ENCODE measurements around the gene MEAK7. TPM values are rescaled to one million over a fixed set of nuclear protein-coding genes. Genes with fewer than 3 reads are reported as not detected.

MEAK7 gene
- total RNA-seq, 1 donor from 2014 or later, result 10.8 TPM

DNA sequence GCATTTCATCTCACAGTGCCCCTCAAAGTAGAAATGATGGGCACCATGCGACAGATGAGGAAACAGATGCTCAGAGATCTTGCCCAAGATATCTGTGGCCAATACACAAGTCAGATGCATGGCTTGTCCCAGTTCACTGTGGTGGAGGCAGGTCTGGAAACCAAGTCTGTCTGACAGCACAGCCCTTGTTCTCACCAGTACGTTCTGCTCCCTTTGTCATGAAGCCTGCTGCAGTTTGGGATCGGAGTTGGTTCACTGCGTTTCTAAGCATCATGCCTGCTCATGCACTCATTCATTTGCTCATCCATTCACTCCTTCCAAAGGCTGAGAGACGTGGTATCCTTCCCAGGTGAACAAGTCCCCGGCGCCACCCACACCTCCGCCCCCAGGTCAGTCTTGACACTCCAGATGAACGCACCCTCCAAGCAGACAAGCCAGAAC lies 27.2 kb upstream of the MEAK7 start:
- H3K4me1 ChIP-seq, result peaks cover 34% of the 10 kb centered on the region
- H3K27ac ChIP-seq, result peak overlapping the region; percentile 24
- intact Hi-C loops (cut with DNase I), result no loop called here

DNA sequence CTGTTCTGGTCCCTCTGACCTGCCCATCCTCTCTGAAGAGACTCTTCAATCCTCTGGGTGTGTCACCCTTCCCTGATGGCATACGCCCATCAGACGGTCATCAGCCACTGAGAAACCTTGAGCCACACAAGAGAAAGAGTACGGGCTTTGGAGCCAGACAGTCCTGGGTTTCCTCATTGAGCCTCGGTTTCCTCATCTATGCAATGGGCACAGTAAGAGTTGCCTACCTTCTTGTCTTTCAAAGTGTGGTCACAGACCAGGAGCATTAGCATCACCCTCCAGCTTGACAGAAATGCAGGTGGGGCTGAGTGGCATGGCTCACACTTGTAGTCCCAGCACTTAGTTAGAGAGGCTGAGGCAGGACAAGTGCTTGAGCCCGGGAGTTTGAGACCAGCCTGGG lies 26.1 kb upstream of the MEAK7 start:
- Histone ChIP-seq H3K27me3 (no peaks in the 10 kb centered on the region), H3K9me3 (no peaks in the 10 kb centered on the region), H3K4me1 (peaks cover 34% of the 10 kb centered on the region), H3K36me3 (no peaks in the 10 kb centered on the region), H3K4me3 (no peak overlapping the region), H3K27ac (no peak overlapping the region)
- intact Hi-C loops (cut with DNase I), result no loop called here
- TF ChIP-seq, protein P1, sequence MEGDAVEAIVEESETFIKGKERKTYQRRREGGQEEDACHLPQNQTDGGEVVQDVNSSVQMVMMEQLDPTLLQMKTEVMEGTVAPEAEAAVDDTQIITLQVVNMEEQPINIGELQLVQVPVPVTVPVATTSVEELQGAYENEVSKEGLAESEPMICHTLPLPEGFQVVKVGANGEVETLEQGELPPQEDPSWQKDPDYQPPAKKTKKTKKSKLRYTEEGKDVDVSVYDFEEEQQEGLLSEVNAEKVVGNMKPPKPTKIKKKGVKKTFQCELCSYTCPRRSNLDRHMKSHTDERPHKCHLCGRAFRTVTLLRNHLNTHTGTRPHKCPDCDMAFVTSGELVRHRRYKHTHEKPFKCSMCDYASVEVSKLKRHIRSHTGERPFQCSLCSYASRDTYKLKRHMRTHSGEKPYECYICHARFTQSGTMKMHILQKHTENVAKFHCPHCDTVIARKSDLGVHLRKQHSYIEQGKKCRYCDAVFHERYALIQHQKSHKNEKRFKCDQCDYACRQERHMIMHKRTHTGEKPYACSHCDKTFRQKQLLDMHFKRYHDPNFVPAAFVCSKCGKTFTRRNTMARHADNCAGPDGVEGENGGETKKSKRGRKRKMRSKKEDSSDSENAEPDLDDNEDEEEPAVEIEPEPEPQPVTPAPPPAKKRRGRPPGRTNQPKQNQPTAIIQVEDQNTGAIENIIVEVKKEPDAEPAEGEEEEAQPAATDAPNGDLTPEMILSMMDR (IDR thresholded peaks at IDR 0.05), result no peak
- ATAC-seq (no peak), DNase-seq (no peak)

More for the DNA sequence above, 27.2 kb upstream of the MEAK7 start:
- Histone ChIP-seq H3K27me3 (no peaks in the 10 kb centered on the region), H3K36me3 (no peaks in the 10 kb centered on the region), H3K9me3 (no peaks in the 10 kb centered on the region), H3K4me3 (no peak overlapping the region)
- TF ChIP-seq, protein P1 (IDR thresholded peaks at IDR 0.05), result no peak
- DNase-seq, result no peak
- no peak for ATAC-seq

DNA sequence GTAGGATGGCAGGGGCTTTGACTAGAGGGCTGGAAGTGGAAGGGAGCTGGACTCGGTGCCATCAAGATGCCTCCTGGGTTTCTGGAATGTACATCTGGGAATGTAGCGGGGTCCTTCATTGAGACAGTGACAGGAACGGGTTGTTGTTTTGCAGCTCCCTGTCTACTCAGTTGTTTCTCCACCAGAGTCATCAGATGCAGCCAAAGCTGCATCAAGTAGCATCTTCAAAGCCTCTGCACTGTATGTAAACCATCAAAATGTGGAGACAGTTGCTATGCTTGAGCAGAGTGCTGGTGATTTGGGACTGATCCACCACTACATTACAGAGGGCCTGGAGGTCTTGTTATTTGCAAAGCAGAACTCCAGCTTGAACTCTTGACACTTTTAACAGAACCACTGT lies 25.1 kb upstream of the MEAK7 start:
- Histone ChIP-seq H3K4me1 (peaks cover 34% of the 10 kb centered on the region), H3K9me3 (no peaks in the 10 kb centered on the region), H3K27ac (no peak overlapping the region), H3K4me3 (no peak overlapping the region), H3K27me3 (no peaks in the 10 kb centered on the region), H3K36me3 (no peaks in the 10 kb centered on the region)
- no peak for DNase-seq
- TF ChIP-seq, protein P1 (IDR thresholded peaks at IDR 0.05), result no peak
- no peak for ATAC-seq
- intact Hi-C loops (cut with DNase I), result no loop called here

DNA sequence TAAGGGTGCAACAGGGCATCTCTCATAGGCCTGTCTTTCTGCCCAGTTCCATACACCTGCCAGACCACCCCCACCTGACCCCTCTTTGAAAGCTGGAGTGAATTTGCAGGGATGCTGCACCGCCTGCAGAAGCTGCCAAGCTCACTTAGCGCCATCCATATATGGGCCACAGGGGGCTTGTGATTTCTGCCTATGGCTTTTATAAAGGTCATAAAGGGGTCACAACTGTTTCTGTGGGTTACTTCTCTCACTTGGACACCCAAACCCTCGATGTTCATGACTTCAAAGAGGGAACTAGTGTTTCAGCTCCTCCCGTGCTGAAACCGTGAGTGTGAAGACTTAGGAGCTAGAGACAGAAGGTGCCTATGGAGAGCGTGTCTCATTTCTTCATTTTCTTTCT lies 23.9 kb upstream of the MEAK7 start:
- no peak overlapping the region for H3K27ac ChIP-seq
- no peak for DNase-seq
- no peak overlapping the region for H3K4me3 ChIP-seq
- H3K27me3 ChIP-seq, result no peaks in the 10 kb centered on the region
- intact Hi-C loops (cut with DNase I), result no loop called here
- no peaks in the 10 kb centered on the region for H3K9me3 ChIP-seq
- H3K36me3 ChIP-seq, result no peaks in the 10 kb centered on the region
- no peak for ATAC-seq
- TF ChIP-seq, protein P1 (IDR thresholded peaks at IDR 0.05), result no peak
- peaks cover 29% of the 10 kb centered on the region for H3K4me1 ChIP-seq

DNA sequence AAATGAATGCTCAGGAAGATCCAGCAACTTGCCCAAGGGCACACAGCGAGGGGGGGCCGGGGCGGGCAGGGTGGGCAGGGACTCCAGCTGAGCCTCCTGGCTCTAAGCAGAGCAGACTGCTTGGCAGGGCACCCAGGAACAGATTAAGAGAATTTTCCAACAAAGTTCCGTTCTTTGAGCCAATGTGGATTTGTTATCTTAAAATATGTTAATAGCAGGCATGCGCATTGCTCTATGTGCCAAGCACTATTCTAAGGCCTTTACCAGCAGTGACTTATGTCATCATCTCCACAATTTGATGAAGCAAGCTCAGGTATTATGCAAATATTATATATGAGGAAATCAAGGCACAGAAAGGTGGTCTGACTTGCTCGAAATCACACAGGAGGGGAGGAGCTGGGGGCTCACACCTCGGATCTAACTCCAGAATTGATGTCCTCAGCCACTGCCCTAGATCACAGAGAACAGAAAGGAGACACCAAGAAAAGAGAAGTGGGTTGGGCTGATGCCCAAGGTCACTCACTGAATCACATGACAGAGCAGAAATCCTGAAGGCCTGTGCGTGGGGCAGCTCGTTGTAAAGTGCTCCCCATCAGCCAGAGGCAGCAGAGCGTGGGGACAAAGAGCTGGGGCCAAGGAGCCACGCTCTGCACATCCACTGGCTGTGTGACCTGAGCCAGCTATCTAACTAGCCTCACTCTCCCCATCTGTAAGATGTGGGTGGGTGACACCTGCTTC lies 23.2 kb upstream of the MEAK7 start:
- peaks cover 23% of the 10 kb centered on the region for H3K4me1 ChIP-seq
- no peaks in the 10 kb centered on the region for H3K36me3 ChIP-seq
- H3K9me3 ChIP-seq, result no peaks in the 10 kb centered on the region
- DNase-seq (no peak), ATAC-seq (peak; percentile 65)
- peak overlapping the region; percentile 62 for H3K27ac ChIP-seq
- H3K4me3 ChIP-seq, result no peak overlapping the region
- TF ChIP-seq, protein P1 (IDR thresholded peaks at IDR 0.05), result no peak
- intact Hi-C loops (cut with DNase I), result no loop called here
- H3K27me3 ChIP-seq, result no peaks in the 10 kb centered on the region
